Measurements from ENCODE around the gene PLEKHH2. TPM values are rescaled to one million over a fixed set of nuclear protein-coding genes. Genes with fewer than 3 reads are reported as not detected.
A peak's percentile ranks its signal among the peaks of the same experiment; 100 is the strongest.

Gene PLEKHH2
- total and polyA plus RNA-seq, 12 donors: 0.23 to 3.1 (median 1.2) TPM

GRCh38 chr2:43778233-43778632, 141.2 kb downstream of the PLEKHH2 start:
- peaks cover 0 to 43% (median 6%) of the 10 kb centered on the region in 9 donors for H3K36me3 ChIP-seq
- no peak overlapping the region for H3K27ac ChIP-seq
- intact Hi-C loops (cut with DNase I): loop anchor here in 2 of 10 donors (10.0 kb wide), 1 partner anchor 163 kb away; no protein-coding TSS in a partner anchor
- no peaks in the 10 kb centered on the region for H3K9me3 ChIP-seq
- H3K4me1 ChIP-seq: peaks cover 0 to 10% (median 5%) of the 10 kb centered on the region in 9 donors
- WGBS, 2 donors: 94 to 96% methylated on average over 8 of the region's 8 CpGs
- no peak overlapping the region for H3K4me3 ChIP-seq
- no peak for ATAC-seq
- TF ChIP-seq CTCF (IDR thresholded peaks at IDR 0.05): no peak
- H3K27me3 ChIP-seq: no peaks in the 10 kb centered on the region
- no peak for DNase-seq

GRCh38 chr2:43787895-43788294, 150.8 kb downstream of the PLEKHH2 start:
- Histone ChIP-seq H3K36me3 (peaks cover 0 to 93% (median 7%) of the 10 kb centered on the region in 9 donors), H3K4me1 (no peaks in the 10 kb centered on the region), H3K27me3 (no peaks in the 10 kb centered on the region), H3K27ac (no peak overlapping the region), H3K4me3 (no peak overlapping the region), H3K9me3 (no peaks in the 10 kb centered on the region)
- intact Hi-C loops (cut with DNase I): loop anchor here in 1 of 10 donors (10.0 kb wide), 1 partner anchor 173 kb away; no protein-coding TSS in a partner anchor
- ATAC-seq: no peak
- TF ChIP-seq CTCF (IDR thresholded peaks at IDR 0.05): no peak
- no peak for DNase-seq

- WGBS, 2 donors: 95 to 100% methylated on average over 1 of the region's 1 CpG
- H3K27me3 ChIP-seq: no peaks in the 10 kb centered on the region
- no peak overlapping the region for H3K4me3 ChIP-seq
- no peak for DNase-seq
- TF ChIP-seq CTCF (IDR thresholded peaks at IDR 0.05): no peak
- intact Hi-C loops (cut with DNase I): loop anchor here in 1 of 10 donors (10.0 kb wide), 1 partner anchor 174 kb away; no protein-coding TSS in a partner anchor
- H3K36me3 ChIP-seq: peaks cover 0 to 96% (median 7%) of the 10 kb centered on the region in 9 donors
- H3K27ac ChIP-seq: no peak overlapping the region
- no peaks in the 10 kb centered on the region for H3K4me1 ChIP-seq
- no peaks in the 10 kb centered on the region for H3K9me3 ChIP-seq
- ATAC-seq: no peak
Measured at GRCh38 chr2:43788646-43789045, 151.6 kb downstream of the PLEKHH2 start.

- H3K27ac ChIP-seq: peak overlapping the region in 3 of 10 donors; percentile 16 to 43 (median 38)
- TF ChIP-seq CTCF (IDR thresholded peaks at IDR 0.05): no peak
- intact Hi-C loops (cut with DNase I): no loop called here
- ATAC-seq: peak in 2 of 8 donors; percentile 44 to 62
- DNase-seq: no peak
- WGBS, 2 donors: 71 to 74% methylated on average over 5 of the region's 5 CpGs
- H3K9me3 ChIP-seq: no peaks in the 10 kb centered on the region
- H3K4me1 ChIP-seq: no peaks in the 10 kb centered on the region
- H3K36me3 ChIP-seq: peaks cover 0 to 92% (median 12%) of the 10 kb centered on the region in 9 donors
- no peaks in the 10 kb centered on the region for H3K27me3 ChIP-seq
- no peak overlapping the region for H3K4me3 ChIP-seq
Measured at GRCh38 chr2:43790147-43790546, 153.1 kb downstream of the PLEKHH2 start.
